Stimulated activated CD8-positive, alpha-beta memory T cell treated with anti-CD3 and anti-CD28 coated beads, Interleukin-7, amount 100 ng/mL, for 1 hour (primary cell): ENCODE results near the gene NRBF2.
"Not testable (repeated sequence)": the region's sequence is repeated elsewhere in the genome, so short reads cannot be mapped to it uniquely, and the experiment has no call there.

Experiments used
- DNase-seq, 2 donors: peaks; one replicate each; pipeline ENCODE4 v3.0.0-alpha.2; 2020; ENCODE audit warnings: low read depth in 2 of 2

Gene NRBF2

GRCh38 chr10:63133056-63133820, at the start of gene NRBF2:
TSS of gene NRBF2 (plus strand) at chr10:63133328. CDS start at chr10:63133471, 143 bp downstream.
- DNase-seq, result peak; percentile 89 to 93

DNA sequence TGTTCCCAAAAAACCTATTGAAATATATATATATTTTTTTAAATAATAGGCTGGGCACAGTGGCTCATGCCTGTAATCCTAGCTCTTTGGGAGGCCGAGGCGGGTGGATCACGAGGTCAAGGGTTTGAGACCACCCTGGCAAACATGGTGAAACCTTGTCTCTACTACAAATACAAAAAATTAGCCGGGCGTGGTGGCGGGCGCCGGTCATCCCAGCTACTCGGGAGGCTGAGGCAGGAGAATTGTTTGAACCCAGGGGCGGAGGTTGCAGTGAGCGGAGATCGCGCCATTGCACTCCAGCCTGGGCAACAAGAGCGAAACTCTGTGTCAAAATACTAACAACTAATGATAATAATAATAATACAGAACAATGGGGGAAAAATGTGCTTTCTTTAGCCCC, 49.7 kb upstream of the NRBF2 start:
- DNase-seq, result not testable (repeated sequence)

DNA sequence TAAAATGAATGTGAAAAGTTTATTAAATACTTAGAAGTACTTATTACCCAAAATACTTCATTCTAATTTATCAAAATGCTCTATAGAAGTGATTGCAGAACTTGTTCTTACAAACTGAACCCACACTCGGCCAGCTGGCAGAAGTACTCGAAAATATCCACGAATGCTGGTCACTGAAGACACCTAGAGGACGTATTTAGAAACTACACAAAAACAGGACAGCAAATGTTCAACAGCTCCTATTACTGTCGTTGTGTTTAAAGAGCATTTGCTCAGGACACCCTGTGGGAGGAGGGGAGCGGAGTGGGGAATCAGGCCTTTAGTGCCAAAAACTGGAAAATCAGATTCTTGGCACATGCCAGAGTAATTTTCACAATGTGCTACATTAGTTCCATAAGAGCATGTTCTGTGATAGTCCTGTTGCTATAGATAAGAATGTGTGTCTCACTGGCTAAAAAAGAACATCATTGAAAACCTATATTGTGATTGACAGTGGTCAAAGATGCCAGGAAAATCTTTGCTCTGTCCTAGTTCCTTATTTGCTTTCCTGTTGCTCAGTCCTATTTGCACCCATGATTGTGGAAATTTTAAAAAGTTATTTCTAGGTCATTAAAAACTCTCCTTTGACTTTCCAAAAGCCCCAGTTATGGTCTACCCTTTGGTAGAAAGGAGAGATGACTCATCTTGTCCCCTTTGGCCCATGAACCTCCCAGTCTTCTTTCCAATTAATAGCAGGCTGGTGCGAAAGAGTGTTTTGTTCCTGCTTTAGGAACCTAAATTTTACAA, 49.0 kb upstream of the NRBF2 start:
- DNase-seq, result peak in 1 of 2 donors; percentile 4

DNA sequence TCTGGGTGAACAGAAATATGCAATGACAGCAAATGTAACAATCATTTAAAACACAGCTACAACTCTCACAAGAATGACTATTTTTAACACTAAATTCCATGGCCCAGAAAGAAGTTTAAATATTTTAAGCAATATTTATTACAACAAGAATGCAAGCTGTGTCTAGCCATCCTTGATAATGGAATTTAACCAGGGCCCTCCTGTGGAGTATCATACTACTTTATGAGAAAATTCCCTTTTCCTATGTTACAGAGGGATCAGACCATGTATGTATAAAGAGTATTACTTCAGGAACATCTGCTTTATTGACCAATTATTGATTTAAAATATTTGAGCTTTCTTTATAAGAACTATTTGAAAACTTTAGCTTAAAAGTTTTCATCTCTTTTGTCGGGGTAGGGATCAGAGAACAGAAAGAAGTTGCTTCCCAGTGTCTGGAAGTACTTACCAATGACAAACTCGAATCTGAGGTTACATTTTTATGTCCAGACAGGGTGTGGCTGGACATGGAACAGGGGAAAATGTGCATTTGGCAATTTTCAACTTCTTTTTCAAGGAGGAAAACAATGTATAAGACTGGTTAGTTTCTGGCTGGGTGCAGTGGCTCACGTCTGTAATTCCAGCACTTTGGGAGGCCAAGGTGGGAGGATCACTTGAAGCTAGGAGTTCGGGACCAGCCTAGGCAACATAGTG, 48.3 kb upstream of the NRBF2 start:
- DNase-seq, result no peak

DNA sequence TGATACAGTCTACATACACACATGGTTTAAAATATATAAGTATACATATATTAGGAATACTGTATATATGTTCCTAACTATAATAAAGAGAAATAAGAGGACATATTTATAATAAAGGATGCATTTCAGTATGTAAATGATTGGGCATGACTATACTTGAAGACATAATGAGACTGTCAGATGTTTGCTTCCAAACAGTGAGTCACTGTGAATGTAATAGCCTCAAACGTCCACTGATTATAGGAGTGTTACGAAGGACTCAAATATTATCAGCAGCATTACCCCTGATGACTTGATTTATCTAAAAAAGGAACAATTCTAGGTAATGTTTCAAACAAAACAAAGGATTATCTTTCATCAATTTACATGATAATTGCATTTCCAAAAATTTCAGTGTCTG, 39.9 kb upstream of the NRBF2 start:
- no peak for DNase-seq

DNA sequence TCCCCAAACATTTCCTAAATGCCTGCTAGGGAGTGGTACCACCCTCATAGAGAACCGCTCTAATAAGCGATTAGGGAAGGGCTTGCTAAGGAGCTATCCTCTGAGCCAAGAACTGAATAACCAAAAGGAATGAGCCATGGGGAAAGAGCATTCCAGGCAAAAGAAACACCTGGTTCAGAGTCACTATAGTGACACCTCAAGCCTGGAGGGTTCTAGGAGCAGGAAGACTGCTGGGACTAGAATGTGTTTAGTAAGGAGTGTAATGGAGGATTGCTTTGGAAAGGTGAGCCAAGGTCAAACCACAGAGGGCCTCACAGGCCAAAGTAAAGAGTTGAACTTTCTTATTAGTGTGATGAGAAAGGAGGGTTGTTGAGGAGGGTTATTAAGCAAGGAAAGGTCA, 38.7 kb upstream of the NRBF2 start:
- no peak for DNase-seq

DNA sequence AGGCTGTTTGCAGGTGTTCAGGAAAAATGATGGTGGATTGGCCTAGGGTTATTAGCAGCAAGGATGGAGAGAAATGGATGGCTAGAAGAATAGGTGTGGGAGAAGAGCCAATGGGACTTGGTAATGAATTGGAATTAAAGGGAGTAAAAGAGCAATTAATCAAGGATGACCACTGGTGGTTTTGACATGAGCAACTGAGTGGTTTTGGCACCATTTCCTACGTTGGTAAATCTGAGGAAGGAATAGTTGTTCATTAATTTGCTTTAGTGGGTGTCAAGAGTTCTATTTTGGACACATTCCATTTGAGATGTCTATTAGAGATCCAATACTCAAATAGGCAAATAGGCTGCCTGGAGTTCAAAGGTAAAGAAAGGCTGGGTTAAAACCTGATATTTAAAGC, 38.2 kb upstream of the NRBF2 start:
- DNase-seq, result no peak

DNA sequence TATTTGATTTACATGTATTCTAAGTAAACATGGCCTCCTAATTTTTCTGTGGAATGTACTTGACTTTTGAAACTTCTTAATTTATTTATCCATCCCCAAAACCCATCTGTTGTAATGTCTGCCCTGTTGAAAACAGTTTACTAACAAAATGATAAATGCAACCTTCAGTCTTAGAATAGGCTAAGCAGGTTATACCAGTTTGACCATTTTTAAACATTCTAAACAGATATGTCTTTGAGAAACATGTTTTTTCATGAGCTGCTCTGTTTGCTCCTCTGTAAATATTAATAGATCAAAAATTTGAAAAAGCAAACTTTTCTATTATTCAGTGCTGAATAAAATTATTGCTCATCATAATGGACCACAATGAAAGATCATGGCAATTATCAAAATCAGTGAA, 33.4 kb upstream of the NRBF2 start:
- no peak for DNase-seq

- not testable (repeated sequence) for DNase-seq
Observed at GRCh38 chr10:63101091-63101490, 32.0 kb upstream of the NRBF2 start.

DNA sequence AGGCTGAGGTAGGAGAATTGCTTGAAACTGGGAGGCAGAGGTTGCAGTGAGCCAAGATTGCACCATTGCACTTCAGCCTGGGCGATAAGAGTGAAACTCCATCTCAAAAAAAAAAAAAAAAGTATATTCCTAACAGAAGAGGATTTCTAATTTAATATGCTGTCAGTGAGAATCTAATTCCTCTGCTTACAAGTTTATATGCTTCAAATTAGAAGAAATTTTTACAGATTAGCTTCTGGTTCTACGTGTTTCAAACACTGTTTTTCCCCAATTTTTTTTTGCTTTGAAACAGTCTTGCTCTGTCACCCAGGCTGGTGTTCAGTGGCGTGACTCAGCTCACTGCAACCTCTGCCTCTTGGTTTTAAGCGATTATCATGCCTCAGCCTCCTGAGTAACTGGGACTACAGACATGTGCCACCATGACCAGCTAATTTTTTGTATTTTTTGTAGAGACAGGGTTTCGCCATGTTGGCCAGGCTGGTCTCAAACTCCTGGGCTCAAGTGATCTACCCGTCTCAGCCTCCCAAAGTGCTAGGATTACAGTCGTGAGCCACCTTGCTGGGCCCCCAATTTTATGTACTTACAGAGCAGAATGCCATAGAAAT, 30.7 kb upstream of the NRBF2 start:
- not testable (repeated sequence) for DNase-seq

DNA sequence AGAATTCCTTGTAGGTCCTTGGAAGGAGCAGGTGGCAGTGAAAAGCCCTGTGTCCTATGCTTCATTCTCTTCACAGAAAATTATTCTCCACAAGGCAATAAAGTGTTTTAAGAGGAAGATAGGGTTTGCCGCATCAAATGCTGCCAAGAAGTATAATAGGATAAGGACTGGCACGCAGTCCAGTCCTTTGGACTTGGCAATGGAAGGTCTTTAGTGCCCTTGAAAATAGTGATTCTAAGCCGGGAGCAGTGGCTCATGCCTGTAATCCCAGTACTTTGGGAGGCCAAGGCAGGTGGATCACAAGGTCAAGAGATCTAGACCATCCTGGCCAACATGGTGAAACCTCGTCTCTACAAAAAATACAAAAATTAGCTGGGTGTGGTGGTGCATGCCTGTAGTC, 29.9 kb upstream of the NRBF2 start:
- not testable (repeated sequence) for DNase-seq

DNA sequence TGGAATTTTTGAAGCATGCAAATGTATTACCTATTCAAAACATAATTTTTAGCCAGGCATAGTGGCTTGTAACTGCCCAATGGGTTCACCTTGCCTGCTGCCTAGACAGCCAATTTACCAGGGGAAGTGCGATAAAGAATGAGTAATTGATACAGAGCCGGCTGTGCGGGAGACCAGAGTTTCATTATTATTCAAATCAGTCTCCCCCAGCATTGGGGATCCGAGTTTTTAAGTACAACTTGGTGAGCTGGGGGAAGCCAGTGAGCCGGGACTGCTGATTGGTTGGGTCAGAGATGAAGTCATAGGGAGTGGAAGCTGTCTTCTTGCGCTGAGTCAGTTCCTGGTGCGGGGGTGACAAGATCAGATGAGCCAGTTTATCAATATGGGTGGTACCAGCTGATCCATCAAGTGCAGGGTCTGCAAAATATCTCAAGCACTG, 29.1 kb upstream of the NRBF2 start:
- no peak for DNase-seq

DNA sequence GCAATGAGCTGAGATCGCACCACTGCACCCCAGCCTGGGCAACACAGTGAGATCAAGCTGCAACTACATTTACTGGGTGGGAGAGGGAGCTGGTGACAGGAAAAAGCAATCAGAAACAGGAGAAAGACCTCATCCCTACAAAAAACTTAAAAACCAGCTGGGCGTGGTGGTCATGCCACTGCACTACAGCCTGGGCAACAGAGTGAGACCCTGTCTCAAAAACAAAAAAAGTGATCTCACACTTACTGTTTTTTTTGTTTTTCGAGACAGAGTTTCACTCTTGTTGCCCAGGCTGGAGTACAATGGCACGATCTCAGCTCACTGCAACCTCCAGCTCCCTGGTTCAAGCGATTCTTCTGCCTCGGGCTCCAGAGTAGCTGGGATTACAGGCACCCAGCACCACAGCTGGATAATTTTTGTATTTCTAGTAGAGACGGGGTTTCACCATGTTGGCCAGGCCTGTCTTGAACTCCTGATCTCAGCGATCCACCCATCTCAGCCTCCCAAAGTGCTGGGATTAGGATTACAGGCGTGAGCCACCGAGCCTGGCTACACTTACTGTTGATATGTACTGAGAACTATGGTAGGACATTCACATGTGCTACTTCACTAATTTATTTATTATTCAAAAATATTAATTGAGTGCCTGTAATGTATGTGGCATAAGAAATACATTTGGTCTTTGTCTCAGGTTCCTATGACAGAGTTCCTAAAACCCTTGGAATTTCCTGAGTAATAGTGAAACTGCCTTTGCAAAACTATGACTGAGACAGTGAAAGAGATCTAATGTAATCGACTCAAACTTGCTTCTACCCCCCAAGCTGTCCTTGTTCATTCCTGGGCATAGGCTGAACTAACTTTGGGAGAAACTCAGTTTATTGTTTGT, 27.7 kb upstream of the NRBF2 start:
- no peak for DNase-seq

GRCh38 chr10:63106111-63106755, 26.9 kb upstream of the NRBF2 start:
- DNase-seq, result no peak

DNA sequence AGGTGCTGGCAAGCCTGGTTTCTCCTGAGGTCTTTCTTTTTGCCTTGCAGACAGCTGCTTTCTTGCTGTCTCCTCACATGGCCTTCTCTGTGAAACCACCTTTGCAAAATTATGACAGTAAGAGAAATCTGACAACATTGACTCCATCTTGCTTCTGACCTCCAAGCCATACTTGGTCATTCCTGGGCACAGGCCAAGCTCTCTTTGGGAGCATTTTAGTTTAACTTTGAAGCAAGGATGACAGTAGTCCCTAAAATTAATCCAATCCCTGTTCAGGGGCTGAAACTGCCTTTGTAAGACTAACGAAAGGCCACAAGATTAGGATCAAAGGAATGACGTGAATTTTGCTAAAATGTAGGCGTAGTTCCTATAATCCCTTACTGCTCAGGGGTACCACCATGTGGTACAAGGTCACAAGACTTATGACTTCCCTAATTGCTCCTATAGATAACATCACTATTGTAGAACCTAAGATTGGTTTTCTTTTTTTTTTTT, 25.1 kb upstream of the NRBF2 start:
- no peak for DNase-seq

DNA sequence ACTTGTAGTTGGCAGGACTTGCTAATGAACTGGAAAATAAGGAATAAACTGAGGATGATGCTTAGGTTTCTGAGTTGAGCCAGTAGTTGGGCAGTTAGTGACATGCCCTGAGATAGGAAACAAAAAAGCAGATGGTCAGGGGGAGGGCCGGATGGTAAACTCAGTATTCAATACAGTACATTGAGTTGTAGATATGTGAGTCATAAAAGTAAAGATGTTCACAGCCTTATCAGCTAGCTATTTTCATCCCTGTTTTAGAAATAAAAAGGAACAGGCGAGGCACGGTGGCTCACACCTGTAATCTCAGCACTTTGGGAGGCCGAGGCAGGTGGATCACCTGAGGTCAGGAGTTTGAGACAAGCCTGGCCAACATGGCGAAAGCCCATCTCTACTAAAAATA, 22.2 kb upstream of the NRBF2 start:
- no peak for DNase-seq

GRCh38 chr10:63114031-63114814, 18.9 kb upstream of the NRBF2 start:
- no peak for DNase-seq

DNA sequence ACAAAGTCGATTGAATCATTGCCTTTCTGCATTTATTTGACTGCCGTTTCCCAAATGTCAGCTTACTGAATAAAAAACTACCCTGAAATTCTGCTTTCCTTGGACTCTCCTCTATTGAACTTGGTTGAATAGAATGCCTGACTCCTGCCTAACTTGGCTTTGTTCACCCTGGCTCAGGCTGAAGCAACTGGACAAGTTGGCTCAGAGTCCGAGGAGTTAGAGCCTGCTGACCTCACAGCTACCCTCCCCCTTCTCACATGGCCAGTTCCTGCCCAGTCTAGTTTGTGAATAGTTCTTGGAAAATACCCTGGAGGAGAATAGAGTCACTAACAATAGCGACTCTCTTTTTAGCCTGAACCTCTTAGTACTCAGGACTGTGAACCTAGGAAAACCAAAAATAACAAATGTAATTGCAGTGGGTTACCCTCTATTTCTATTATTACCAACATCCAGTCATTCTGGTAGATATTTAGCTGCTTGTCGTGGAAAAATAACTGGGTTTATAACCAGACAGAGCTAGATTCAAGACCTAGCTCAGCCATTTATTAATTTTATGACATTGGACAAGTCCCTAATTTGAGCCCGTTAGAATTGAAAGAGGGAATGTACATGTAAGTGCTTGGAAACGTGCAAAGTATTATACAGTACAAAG, 17.3 kb upstream of the NRBF2 start:
- no peak for DNase-seq

GRCh38 chr10:63116452-63117072, 16.6 kb upstream of the NRBF2 start:
- no peak for DNase-seq
